Subcutaneous adipose tissue (tissue), 4 donors: ENCODE measurements around the gene TMEM218. TPM values are rescaled to one million over a fixed set of nuclear protein-coding genes. Genes with fewer than 3 reads are reported as not detected.

ENCODE experiments used
- CTCF ChIP-seq: fragments of 450-650 bp; IDR thresholded peaks from one replicate; pipeline ENCODE4 v1.5.1; 2016; ENCODE audit warnings: low read depth, mild to moderate bottlenecking, control low read depth, antibody characterized with exemption, moderate library complexity
- total RNA-seq, 4 donors: library from RNA; depleted of rRNA; stranded (reverse); fragments of >200 nt; gene quantifications; one replicate each; pipeline ENCODE4 v1.1.0, GENCODE V29; 2016

The TMEM218 gene
- total RNA-seq, 4 donors from 2014 or later: 15.6 to 34.1 (median 30.8) TPM

GRCh38 chr11:125112208-125112604, 780 bp upstream of the TMEM218 start:
- no peak for TF ChIP-seq CTCF

GRCh38 chr11:125111001-125111342, 454 bp downstream of the TMEM218 start:
- no peak for TF ChIP-seq CTCF

DNA sequence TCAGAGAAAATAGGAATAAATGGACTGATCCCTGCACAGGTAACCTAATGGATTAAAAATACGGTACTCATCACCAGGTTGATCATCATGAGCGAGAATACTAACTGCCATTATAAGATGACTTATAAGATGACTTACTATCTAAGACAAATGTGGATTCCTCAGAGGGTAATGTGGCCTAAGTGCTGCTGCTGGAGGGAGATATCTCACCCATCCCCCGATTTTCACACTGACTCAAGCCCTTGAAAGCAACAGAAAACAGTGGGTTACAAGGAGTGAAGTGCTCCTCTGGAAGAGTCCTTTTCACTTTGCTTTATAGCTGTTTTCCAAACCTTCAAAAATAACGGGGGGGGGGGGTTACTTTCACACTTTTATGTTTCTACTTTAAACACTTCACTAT, 920 bp downstream of the TMEM218 start:
- no peak for TF ChIP-seq CTCF

- no peak for TF ChIP-seq CTCF
Measured at GRCh38 chr11:125108469-125108868, 3.0 kb downstream of the TMEM218 start.

- TF ChIP-seq CTCF: no peak
Measured at GRCh38 chr11:125105926-125106325, 5.5 kb downstream of the TMEM218 start.

DNA sequence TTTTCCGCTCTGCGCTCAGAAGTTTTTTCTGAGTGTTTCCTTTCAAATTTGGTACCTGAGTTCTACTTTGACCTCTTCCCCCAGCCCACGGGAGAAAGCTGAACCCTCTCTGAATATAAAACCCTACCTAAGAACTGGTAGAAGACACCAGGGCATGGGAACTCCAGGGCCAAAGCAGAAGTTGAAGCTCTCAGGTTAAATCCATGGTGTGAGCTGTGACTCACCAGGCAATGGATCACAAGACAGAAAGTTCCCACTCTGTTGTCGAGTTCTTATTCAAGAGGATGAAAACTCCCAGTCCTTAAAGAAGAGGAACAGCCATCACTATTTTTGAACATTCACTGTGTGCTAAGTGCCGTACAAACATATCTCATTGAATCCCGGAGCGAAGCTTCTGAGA, 8.9 kb downstream of the TMEM218 start:
- no peak for TF ChIP-seq CTCF

DNA sequence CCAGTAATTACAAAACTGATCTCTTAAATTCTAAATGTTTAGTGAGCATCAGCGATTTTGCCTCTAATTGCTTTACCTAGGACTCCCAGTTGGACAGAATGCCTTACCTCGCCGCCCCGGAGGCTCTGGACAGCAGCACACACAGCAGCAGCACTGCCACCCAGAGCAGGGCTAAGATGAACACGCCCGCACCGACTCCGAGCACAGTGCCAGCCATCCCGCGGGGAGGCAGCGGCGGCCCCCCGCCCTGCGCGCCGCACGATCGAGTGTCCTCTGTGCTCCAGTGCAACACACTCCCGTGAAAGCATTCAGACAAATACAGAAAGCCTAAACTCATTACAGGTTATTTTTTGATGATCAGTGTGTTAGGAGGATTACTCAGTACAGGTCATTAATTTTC, 9.4 kb downstream of the TMEM218 start:
- no peak for TF ChIP-seq CTCF

- TF ChIP-seq CTCF: no peak
Measured at GRCh38 chr11:125101596-125101995, 9.8 kb downstream of the TMEM218 start.
